ENCODE data around the gene ZNF883.

Gene ZNF883

GRCh38 chr9:112913326-112913725 is 98.7 kb downstream of the ZNF883 start:
- no peak for DNase-seq (ENCODE audit: extremely low spot score)
- ChIA-PET POLR2A (interaction anchor here (0.6 kb wide), 1 partner anchor 10 kb away, joined by 3 read pairs; no protein-coding TSS in a partner anchor), CTCF (no interaction called here)
- no peak for TF ChIP-seq BHLHE40 (IDR thresholded peaks at IDR 0.05; ENCODE audit: borderline replicate concordance)
- no peak for TF ChIP-seq ARNT (IDR thresholded peaks at IDR 0.05)
- TF ChIP-seq FOXM1 (IDR thresholded peaks at IDR 0.05; ENCODE audit: borderline replicate concordance) = no peak
- no peak for TF ChIP-seq L3MBTL2 (conservative IDR thresholded peaks at IDR 0.05)
- TF ChIP-seq CTBP1 (IDR thresholded peaks at IDR 0.05; ENCODE audit: borderline replicate concordance) = no peak
- no peak for TF ChIP-seq FOXA1 (IDR thresholded peaks at IDR 0.05)
- TF ChIP-seq ELF4 (IDR thresholded peaks at IDR 0.05) = no peak
- no peak for TF ChIP-seq HDGF (IDR thresholded peaks at IDR 0.05; ENCODE audit: borderline replicate concordance)
- no peak for TF ChIP-seq NFRKB (IDR thresholded peaks at IDR 0.05)
- TF ChIP-seq ZNF384 (IDR thresholded peaks at IDR 0.05) = no peak
- TF ChIP-seq FOXK2 (IDR thresholded peaks at IDR 0.05) = no peak
- TF ChIP-seq LEF1 (IDR thresholded peaks at IDR 0.05; ENCODE audit: borderline replicate concordance) = no peak
- TF ChIP-seq, protein P1, sequence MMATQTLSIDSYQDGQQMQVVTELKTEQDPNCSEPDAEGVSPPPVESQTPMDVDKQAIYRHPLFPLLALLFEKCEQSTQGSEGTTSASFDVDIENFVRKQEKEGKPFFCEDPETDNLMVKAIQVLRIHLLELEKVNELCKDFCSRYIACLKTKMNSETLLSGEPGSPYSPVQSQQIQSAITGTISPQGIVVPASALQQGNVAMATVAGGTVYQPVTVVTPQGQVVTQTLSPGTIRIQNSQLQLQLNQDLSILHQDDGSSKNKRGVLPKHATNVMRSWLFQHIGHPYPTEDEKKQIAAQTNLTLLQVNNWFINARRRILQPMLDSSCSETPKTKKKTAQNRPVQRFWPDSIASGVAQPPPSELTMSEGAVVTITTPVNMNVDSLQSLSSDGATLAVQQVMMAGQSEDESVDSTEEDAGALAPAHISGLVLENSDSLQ (IDR thresholded peaks at IDR 0.05) = no peak
- no peak for TF ChIP-seq SUZ12 (IDR thresholded peaks at IDR 0.05)
- TF ChIP-seq SP1 (IDR thresholded peaks at IDR 0.05) = no peak
- no peak for TF ChIP-seq TARDBP (IDR thresholded peaks at IDR 0.05)

DNA sequence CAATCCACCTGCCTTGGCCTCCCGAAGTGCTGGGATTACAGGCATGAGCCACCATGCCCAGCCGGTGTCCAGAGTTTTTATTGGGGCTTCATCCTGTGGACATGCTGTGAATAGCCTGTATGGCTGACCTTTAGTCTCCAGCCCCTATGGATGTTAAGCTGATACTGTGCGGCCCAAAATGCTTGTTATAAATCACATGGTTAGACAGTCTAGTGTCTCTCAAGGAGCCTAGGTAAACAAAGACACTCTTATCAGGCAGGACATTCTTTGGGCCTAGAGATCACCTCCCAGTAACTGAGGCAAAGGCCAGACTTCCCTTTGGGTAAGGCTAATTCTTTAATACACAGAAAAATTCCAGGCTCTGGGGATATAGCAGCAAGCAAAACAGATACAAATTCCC is 99.4 kb downstream of the ZNF883 start:
- TF ChIP-seq, protein P1 (IDR thresholded peaks at IDR 0.05) = no peak
- TF ChIP-seq FOXM1 (IDR thresholded peaks at IDR 0.05; ENCODE audit: borderline replicate concordance) (no peak), SP1 (IDR thresholded peaks at IDR 0.05) (no peak), HDGF (IDR thresholded peaks at IDR 0.05; ENCODE audit: borderline replicate concordance) (no peak), NFRKB (IDR thresholded peaks at IDR 0.05) (no peak)
- DNase-seq (ENCODE audit: extremely low spot score) = no peak
- ChIA-PET CTCF (no interaction called here), POLR2A (no interaction called here)

- ChIA-PET POLR2A (no interaction called here), CTCF (interaction anchor here (0.8 kb wide), 1 partner anchor 9 kb away, joined by 4 read pairs; no protein-coding TSS in a partner anchor)
- DNase-seq (ENCODE audit: extremely low spot score) = no peak
- TF ChIP-seq SUZ12 (IDR thresholded peaks at IDR 0.05) (no peak), SP1 (IDR thresholded peaks at IDR 0.05) (no peak), ZNF384 (IDR thresholded peaks at IDR 0.05) (no peak), FOXK2 (IDR thresholded peaks at IDR 0.05) (no peak), TARDBP (IDR thresholded peaks at IDR 0.05) (no peak), HDGF (IDR thresholded peaks at IDR 0.05; ENCODE audit: borderline replicate concordance) (no peak), FOXM1 (IDR thresholded peaks at IDR 0.05; ENCODE audit: borderline replicate concordance) (no peak), LEF1 (IDR thresholded peaks at IDR 0.05; ENCODE audit: borderline replicate concordance) (no peak), FOXA1 (IDR thresholded peaks at IDR 0.05) (no peak), NFRKB (IDR thresholded peaks at IDR 0.05) (no peak), ELF4 (IDR thresholded peaks at IDR 0.05) (no peak), CTBP1 (IDR thresholded peaks at IDR 0.05; ENCODE audit: borderline replicate concordance) (no peak), L3MBTL2 (conservative IDR thresholded peaks at IDR 0.05) (no peak), BHLHE40 (IDR thresholded peaks at IDR 0.05; ENCODE audit: borderline replicate concordance) (no peak), ARNT (IDR thresholded peaks at IDR 0.05) (no peak)
- TF ChIP-seq, protein P1 (IDR thresholded peaks at IDR 0.05) = no peak
Observed at GRCh38 chr9:112911736-112912135, 100.3 kb downstream of the ZNF883 start.
